ENCODE measurements around the gene CYP17A1.

GRCh38 chr10:102814453-102814871, 22.8 kb downstream of the CYP17A1 start:
- no peak for TF ChIP-seq POLR2A (IDR thresholded peaks at IDR 0.05)
- TF ChIP-seq, protein P1, sequence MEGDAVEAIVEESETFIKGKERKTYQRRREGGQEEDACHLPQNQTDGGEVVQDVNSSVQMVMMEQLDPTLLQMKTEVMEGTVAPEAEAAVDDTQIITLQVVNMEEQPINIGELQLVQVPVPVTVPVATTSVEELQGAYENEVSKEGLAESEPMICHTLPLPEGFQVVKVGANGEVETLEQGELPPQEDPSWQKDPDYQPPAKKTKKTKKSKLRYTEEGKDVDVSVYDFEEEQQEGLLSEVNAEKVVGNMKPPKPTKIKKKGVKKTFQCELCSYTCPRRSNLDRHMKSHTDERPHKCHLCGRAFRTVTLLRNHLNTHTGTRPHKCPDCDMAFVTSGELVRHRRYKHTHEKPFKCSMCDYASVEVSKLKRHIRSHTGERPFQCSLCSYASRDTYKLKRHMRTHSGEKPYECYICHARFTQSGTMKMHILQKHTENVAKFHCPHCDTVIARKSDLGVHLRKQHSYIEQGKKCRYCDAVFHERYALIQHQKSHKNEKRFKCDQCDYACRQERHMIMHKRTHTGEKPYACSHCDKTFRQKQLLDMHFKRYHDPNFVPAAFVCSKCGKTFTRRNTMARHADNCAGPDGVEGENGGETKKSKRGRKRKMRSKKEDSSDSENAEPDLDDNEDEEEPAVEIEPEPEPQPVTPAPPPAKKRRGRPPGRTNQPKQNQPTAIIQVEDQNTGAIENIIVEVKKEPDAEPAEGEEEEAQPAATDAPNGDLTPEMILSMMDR (IDR thresholded peaks at IDR 0.05): no peak

Measured in body of pancreas (tissue), 4 donors.